Ovary (tissue), 9 donors: ENCODE data around the gene CCDC178. TPM values are rescaled to one million over a fixed set of nuclear protein-coding genes. Genes with fewer than 3 reads are reported as not detected.

Experiments
- DNase-seq, 5 donors: peaks; one replicate each; pipeline ENCODE4 v3.0.0-alpha.2; 2019 to 2020
- H3K27ac ChIP-seq, 2 donors: fragments of 200-600 bp; one replicate each; pipeline versions ENCODE4 v1.5.1 to v1.8.0; 2019 to 2022
- H3K27me3 ChIP-seq: fragments of 200-600 bp; one replicate; pipeline ENCODE4 v1.8.0; 2022
- H3K36me3 ChIP-seq: fragments of 200-600 bp; sonication (generic); one replicate; pipeline ENCODE4 v1.5.1; 2019
- H3K4me1 ChIP-seq: one replicate; pipeline ENCODE4 v1.8.1; 2013; ENCODE audit warnings: mild to moderate bottlenecking, moderate library complexity; ENCODE audit not compliant: insufficient read depth
- H3K4me3 ChIP-seq: fragments of 200-600 bp; sonication (generic); one replicate; pipeline ENCODE4 v1.5.1; 2017
- H3K9me3 ChIP-seq, 2 donors: fragments of 200-600 bp in 1 of 2; sonication (generic) in 1 of 2; one replicate each; pipeline versions ENCODE4 v1.5.1 to v1.8.1; 2013 to 2019; ENCODE audit warnings: mild to moderate bottlenecking in 1 of 2, moderate library complexity in 1 of 2
- CTCF ChIP-seq, 3 donors: fragments of 450-650 bp in 2 of 3; fragments of 200-600 bp in 1 of 3; IDR thresholded peaks; one replicate each; pipeline versions ENCODE4 v1.5.1 to v1.8.0; 2016 to 2022; ENCODE audit warnings: antibody characterized with exemption in 3 of 3, mild to moderate bottlenecking in 1 of 3
- EP300 ChIP-seq: sonication (generic); formaldehyde crosslinking; IDR thresholded peaks from one replicate; pipeline ENCODE4 v1.6.1; 2017; ENCODE audit warnings: antibody characterized with exemption
- POLR2A ChIP-seq: fragments of 450-650 bp; IDR thresholded peaks from one replicate; pipeline ENCODE4 v1.6.1; 2017; ENCODE audit warnings: antibody characterized with exemption, mild to moderate bottlenecking, moderate library complexity
- WGBS, 3 donors: extraction: QIAGEN DNeasy Blood & Tissue Kit in 1 of 3; methylation state at CpG; one replicate each; pipeline versions ENCODE4 v1.1.5 to v1.1.7; 2013 to 2017; 5-methylcytosine and 5-hydroxymethylcytosine counted together
- intact Hi-C, 4 donors: fragments of 100-400 bp; cut with DNase I; formaldehyde crosslinking; loops; one replicate each; pipeline versions ENCODE4 v1.11.0 to v1.15.1; 2022 to 2023
- polyA plus RNA-seq, 2 donors: library from polyadenylated mRNA; stranded (reverse); fragments of 200-250 nt in 1 of 2; fragments of 350-450 nt in 1 of 2; fragmentation: Illumina TruSeq in 1 of 2; extraction: RNeasy Lipid Tissue Mini Kit (QIAGEN cat#74804) in 1 of 2; gene quantifications; one replicate each; pipeline ENCODE4 v1.2.3, GENCODE V29; 2013 to 2014
- total RNA-seq, 7 donors: library from RNA; depleted of rRNA in 2 of 7; stranded (reverse); fragments of >200 nt in 2 of 7; fragmentation: NEBNext Ultra II Directional in 3 of 7; extraction: Animal tissue kit (Norgen Biotek cat#: 25700) in 3 of 7; gene quantifications; one replicate each; pipeline versions ENCODE4 v1.1.0 to v1.2.4, GENCODE V29; 2016 to 2023
- donor health status: DM: no; HTN: no; CAD: no; lungs with moderate emphysema.
- donor health status: DM: no; HTN: no; CAD: no.
- donor health status: Bipolar disorder and iron deficiency.
- donor health status: DM: yes; HTN: yes; CAD: no.
- donor health status: DM: no; HTN: no; CAD: no.
- donor health status: DM: yes; HTN: yes; CAD: no.

CCDC178 gene
- total and polyA plus RNA-seq, 9 donors, result 2.4 to 11.8 (median 5.1) TPM

- intact Hi-C loops, result no loop called here
- no peaks in the 10 kb centered on the region for H3K4me1 ChIP-seq
- H3K36me3 ChIP-seq, result no peaks in the 10 kb centered on the region
- 93 to 95% (median 94%) methylated on average over 6 of the region's 6 CpGs for WGBS, 3 donors
- H3K4me3 ChIP-seq, result no peak overlapping the region
- no peaks in the 10 kb centered on the region for H3K27me3 ChIP-seq
- H3K27ac ChIP-seq, result no peak overlapping the region
- DNase-seq, result no peak
- no peaks in the 10 kb centered on the region for H3K9me3 ChIP-seq
- no peak for TF ChIP-seq CTCF (IDR thresholded peaks at IDR 0.05)
- no peak for TF ChIP-seq EP300
- no peak for TF ChIP-seq POLR2A
Observed at GRCh38 chr18:33062834-33063364, 377.6 kb downstream of the CCDC178 start.

GRCh38 chr18:33052886-33053285, 387.6 kb downstream of the CCDC178 start:
- Histone ChIP-seq H3K4me1 (no peaks in the 10 kb centered on the region), H3K9me3 (no peaks in the 10 kb centered on the region), H3K36me3 (no peaks in the 10 kb centered on the region), H3K27ac (no peak overlapping the region), H3K27me3 (no peaks in the 10 kb centered on the region), H3K4me3 (no peak overlapping the region)
- no peak for TF ChIP-seq CTCF (IDR thresholded peaks at IDR 0.05)
- TF ChIP-seq EP300, result no peak
- TF ChIP-seq POLR2A, result no peak
- intact Hi-C loops, result no loop called here
- 83 to 93% (median 90%) methylated on average over 2 of the region's 2 CpGs for WGBS, 3 donors
- no peak for DNase-seq

GRCh38 chr18:33051407-33051806, 389.1 kb downstream of the CCDC178 start:
- DNase-seq, result no peak
- Histone ChIP-seq H3K9me3 (no peaks in the 10 kb centered on the region), H3K27ac (no peak overlapping the region), H3K4me3 (no peak overlapping the region), H3K4me1 (no peaks in the 10 kb centered on the region), H3K27me3 (no peaks in the 10 kb centered on the region), H3K36me3 (no peaks in the 10 kb centered on the region)
- intact Hi-C loops, result no loop called here
- TF ChIP-seq POLR2A, result no peak
- TF ChIP-seq EP300, result no peak
- no peak for TF ChIP-seq CTCF (IDR thresholded peaks at IDR 0.05)
- 54 to 60% (median 56%) methylated on average over 5 of the region's 5 CpGs for WGBS, 3 donors

- Histone ChIP-seq H3K4me3 (no peak overlapping the region), H3K36me3 (no peaks in the 10 kb centered on the region), H3K9me3 (no peaks in the 10 kb centered on the region), H3K27ac (no peak overlapping the region), H3K4me1 (no peaks in the 10 kb centered on the region), H3K27me3 (no peaks in the 10 kb centered on the region)
- intact Hi-C loops, result no loop called here
- TF ChIP-seq EP300, result no peak
- no peak for TF ChIP-seq CTCF (IDR thresholded peaks at IDR 0.05)
- no peak for TF ChIP-seq POLR2A
- DNase-seq, result no peak
Observed at GRCh38 chr18:33040213-33040612, 400.3 kb downstream of the CCDC178 start.
